ENCODE results near the gene KRT25.
"Not testable (repeated sequence)": the region's sequence is repeated elsewhere in the genome, so short reads cannot be mapped to it uniquely, and the experiment has no call there.

KRT25 gene

GRCh38 chr17:40751065-40751464, 4.1 kb downstream of the KRT25 start:
- DNase-seq: no peak

GRCh38 chr17:40750391-40750790, 4.7 kb downstream of the KRT25 start:
- no peak for DNase-seq

- not testable (repeated sequence) for DNase-seq
These were observed 6.5 kb downstream of the KRT25 start for GRCh38 chr17:40748666-40749065.

- DNase-seq: no peak
These were observed 16.6 kb downstream of the KRT25 start for GRCh38 chr17:40738553-40738952.

- DNase-seq: no peak
These were observed 20.1 kb downstream of the KRT25 start for GRCh38 chr17:40735016-40735415.

- DNase-seq: no peak
These were observed 21.1 kb downstream of the KRT25 start for GRCh38 chr17:40734018-40734417.

- DNase-seq: no peak
These were observed 24.2 kb downstream of the KRT25 start for GRCh38 chr17:40730970-40731369.

GRCh38 chr17:40727447-40728231, 27.5 kb downstream of the KRT25 start:
- peak; percentile 2 for DNase-seq

GRCh38 chr17:40726919-40727318, 28.2 kb downstream of the KRT25 start:
- DNase-seq: no peak

- DNase-seq: no peak
These were observed 30.5 kb downstream of the KRT25 start for GRCh38 chr17:40724656-40725055.

- no peak for DNase-seq
These were observed 32.9 kb downstream of the KRT25 start for GRCh38 chr17:40722241-40722640.

GRCh38 chr17:40720899-40721298, 34.2 kb downstream of the KRT25 start:
- no peak for DNase-seq

GRCh38 chr17:40718930-40719329, 36.2 kb downstream of the KRT25 start:
- no peak for DNase-seq

- DNase-seq: no peak
These were observed 37.4 kb downstream of the KRT25 start for GRCh38 chr17:40717776-40718175.

- DNase-seq: no peak
These were observed 40.7 kb downstream of the KRT25 start for GRCh38 chr17:40714473-40714872.

- DNase-seq: no peak
These were observed 47.4 kb downstream of the KRT25 start for GRCh38 chr17:40707745-40708144.

GRCh38 chr17:40705584-40705983, 49.5 kb downstream of the KRT25 start:
- DNase-seq: no peak

- DNase-seq: no peak
These were observed 51.5 kb downstream of the KRT25 start, which contains the start of gene KRT24 for GRCh38 chr17:40703652-40704051. KRT24 (minus strand) TSS chr17:40703752; CDS start chr17:40703693, 59 bp downstream.

GRCh38 chr17:40702271-40702670, 52.9 kb downstream of the KRT25 start:
- no peak for DNase-seq

GRCh38 chr17:40699853-40700252, 55.3 kb downstream of the KRT25 start:
- no peak for DNase-seq

GRCh38 chr17:40699371-40699770, 55.8 kb downstream of the KRT25 start:
- DNase-seq: no peak
